WTC11 (cell line): ENCODE results near the gene F2RL2.

Source experiments
- CREB1 ChIP-seq: sonication (generic); formaldehyde crosslinking; IDR thresholded peaks from 2 replicates; pipeline ENCODE4 v1.8.0; 2023; ENCODE audit warnings: mild to moderate bottlenecking, missing genetic modification reagents
- CTCF ChIP-seq: fragments of 200-600 bp; IDR thresholded peaks from 2 replicates; pipeline ENCODE4 v1.8.0; 2022; ENCODE audit warnings: antibody characterized with exemption
- GABPB1 ChIP-seq: sonication (generic); formaldehyde crosslinking; IDR thresholded peaks from 2 replicates; pipeline ENCODE4 v1.8.1; 2023; ENCODE audit warnings: mild to moderate bottlenecking, missing genetic modification reagents
- MAX ChIP-seq: sonication (generic); formaldehyde crosslinking; IDR thresholded peaks from 2 replicates; pipeline ENCODE4 v1.8.0; 2022; ENCODE audit warnings: mild to moderate bottlenecking, missing genetic modification reagents

GRCh38 chr5:76662521-76662920 lies 39.3 kb upstream of the F2RL2 start:
- TF ChIP-seq CTCF (no peak), MAX (CRISPR knock-in tag) (no peak), CREB1 (CRISPR knock-in tag) (no peak), GABPB1 (CRISPR knock-in tag) (no peak)
